Right lung (tissue), 5 donors: ENCODE results near the gene ZNF213. TPM values are rescaled to one million over a fixed set of nuclear protein-coding genes. Genes with fewer than 3 reads are reported as not detected.

ENCODE experiments used
- DNase-seq, 2 donors: peaks; one replicate each; pipeline ENCODE4 v3.0.0-alpha.2; 2013
- polyA plus RNA-seq, 5 donors: library from polyadenylated mRNA; unstranded; fragments of 120-200 nt; gene quantifications; one replicate each; pipeline versions ENCODE4 v1.2.1 to v1.2.3, GENCODE V29; 2013; ENCODE audit warnings: inconsistent platforms in 1 of 5, low replicate concordance in 1 of 5; ENCODE audit not compliant: insufficient read length in 5 of 5, insufficient read depth in 1 of 5

ZNF213 gene
- polyA plus RNA-seq, 5 donors: 10.5 to 18.5 (median 14.7) TPM

DNA sequence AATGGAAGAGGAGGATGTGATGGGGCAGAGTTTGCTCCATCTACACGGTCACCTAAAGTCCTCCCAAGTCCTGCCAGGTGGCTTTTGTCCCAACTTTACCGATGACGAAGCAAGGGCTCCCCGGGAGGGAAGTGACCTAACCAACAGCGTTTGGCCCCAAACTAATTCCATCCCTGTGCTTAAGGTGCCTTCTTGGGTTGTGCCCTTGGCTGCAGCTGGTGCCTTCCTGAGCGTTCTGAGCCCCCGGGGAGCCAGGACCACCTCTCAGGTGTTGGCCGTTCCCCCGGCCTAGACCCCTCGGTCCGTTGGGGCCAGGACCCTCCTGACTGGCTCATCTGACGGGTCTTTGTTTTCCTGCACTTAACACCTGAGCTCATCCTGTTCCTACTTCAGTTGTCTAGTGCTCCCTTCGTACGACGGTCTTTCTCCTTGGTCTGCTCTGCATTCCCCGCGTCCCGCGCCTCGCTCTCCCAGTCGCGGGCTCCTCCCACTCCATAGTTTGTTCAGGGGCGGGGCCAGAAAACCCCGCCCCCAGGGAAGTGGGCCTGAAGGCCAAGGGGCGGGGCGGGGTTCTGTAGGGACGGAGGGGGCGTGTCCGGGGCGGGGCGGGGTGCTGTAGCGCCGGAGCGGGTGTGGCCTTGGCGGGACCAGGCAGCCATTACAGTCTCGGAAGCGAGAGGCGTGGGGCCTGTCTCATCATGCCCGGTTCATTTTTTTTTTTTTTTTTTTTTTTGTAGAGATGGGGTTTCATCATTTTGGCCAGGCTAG lies 34.9 kb upstream of the ZNF213 start:
- DNase-seq: peak; percentile 76

DNA sequence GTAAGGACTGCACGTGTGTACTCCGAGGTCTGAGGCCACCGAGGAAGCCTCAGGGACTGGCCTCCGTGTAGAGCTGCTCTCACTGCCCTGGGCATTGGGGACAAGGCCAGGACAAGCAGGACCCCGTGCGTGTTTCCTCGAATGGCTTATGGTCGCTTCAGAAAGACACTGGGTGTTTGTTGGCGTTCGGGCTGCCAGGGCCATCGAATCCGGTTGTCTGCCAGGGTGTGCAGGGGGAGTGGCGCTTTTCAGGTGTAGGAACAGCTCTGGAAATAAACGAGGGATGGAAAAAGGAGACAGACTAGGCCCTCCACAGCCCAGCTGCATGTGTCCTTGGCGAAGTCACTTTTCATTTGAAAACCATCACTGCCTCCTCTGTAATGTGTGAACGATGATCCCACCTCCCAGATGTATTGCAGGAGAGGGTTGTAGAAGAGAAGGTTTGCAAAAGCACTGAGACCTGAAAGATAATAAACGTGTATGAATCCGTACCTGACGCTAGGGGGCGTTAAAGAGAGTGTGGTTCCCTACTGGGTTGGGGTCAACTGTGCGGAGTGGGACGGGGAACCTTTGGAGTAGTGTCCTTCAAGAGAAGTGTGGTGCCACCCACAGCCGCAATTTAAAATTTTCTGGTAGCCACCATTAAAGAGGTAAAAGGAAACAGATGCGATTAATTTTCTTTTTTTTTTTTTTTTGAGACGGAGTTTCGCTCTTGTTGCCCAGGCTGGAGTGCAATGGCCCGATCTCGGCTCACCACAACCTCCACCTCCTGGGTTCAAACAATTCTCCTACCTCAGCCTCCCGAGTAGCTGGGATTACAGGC lies 33.6 kb upstream of the ZNF213 start:
- no peak for DNase-seq

DNA sequence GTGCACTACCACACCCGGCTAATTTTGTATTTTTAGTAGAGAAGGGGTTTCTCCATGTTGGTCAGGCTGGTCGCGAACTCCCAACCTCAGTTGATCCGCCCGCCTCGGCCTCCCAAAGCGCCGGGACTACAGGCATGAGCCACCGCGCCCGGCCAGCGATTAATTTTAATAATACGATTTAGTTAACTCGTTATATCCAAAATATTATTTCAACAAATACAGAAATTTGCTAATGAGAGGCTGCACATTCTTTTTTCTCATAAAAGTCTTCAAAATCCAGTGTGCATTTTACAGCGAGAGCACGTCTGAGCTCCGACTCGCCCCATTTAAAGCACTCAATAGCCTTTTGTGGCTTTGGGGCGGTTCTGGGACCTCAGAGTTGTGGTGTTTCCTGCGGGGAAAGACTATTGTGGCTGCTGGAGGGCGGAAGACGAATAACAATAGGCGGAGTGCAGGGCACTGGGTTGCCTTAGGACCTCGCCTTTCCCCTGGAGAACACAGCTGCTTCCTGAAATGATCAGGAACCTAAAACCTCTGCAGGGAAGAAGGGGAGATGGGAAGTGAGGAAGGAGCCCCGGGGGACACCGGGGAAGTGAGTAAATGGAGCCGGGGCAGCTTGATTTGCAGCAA lies 32.9 kb upstream of the ZNF213 start:
- DNase-seq: no peak

DNA sequence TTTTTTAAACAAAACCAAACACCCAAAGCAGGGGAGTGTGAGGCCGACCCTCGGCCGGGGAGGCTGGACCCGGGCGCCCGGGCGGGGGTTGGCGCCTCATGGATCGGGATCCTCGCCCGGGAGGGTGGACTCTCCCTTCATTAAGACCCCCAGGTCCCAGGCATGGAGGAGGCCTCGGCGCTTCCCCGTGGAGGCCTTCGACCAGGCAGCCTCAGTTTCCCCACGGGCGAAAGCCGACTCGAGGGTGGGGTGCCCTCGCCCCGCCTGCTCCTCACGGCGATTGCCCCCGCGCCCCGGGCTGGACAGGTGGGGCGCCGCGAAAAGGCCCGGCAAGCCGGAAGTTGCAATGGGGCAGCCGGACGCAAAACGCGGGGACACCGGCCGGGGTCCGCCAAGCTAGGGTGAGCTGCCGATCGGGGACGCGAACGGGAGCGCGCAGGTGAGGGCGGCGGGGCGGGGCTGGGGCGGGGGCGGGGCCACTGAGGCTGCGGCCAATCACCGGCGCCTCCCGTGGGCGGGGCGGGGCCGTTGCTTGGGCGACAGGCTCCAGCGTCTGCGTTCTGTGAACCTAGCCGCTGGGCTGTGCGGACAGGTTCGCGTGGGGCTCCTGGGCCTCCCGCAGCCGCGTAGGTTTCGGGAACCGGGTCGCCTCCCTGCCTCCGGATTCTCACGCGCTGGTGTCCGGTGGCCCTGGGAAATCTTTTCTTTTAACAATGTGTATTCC lies 28.5 kb upstream of the ZNF213 start:
- peak; percentile 78 to 84 for DNase-seq

DNA sequence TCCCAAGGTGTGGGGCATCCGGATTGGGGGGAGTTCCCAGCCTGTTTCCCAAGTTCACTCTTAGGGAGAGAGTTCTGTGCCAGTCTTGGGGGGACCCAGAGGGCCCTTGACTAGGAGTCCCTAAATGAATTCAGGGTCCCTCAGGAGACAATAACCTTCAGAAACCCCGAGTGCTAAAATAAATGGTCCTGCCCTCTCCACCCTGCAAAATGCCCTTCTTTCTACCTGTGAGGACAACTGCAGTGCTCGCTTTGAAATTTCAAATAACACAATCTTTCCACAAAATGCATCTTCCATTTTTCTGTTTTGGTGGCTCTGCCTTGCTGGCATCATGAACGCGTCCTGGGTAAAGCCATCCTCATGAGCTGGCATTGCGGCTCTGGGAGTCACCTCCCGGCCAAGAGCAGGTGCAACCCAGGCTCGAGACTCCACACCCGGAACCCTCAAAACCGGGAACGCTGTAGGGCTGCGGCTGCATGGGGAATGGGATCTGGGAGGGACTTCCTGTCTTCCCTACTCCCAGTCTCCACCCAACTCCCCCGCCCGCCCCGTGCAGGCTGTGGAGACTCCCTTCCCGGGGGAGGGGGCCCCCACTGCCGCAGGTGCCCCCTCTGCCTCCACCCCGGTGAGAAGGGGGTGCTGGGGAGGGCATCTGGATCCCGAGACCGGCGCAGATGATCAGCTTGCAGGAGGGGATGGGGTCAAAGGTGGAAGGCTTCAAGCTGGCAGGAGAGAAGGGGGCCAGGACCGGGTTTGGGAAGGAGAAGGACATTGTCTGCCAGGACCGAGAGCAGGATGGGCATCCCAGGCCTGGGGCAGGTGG lies 22.6 kb upstream of the ZNF213 start, which contains the start of gene ZNF205:
Gene ZNF205 (plus strand): TSS at position 529 of the 823 bp plus-strand sequence. CDS start 845 bp downstream, outside the sequence.
- DNase-seq: no peak

DNA sequence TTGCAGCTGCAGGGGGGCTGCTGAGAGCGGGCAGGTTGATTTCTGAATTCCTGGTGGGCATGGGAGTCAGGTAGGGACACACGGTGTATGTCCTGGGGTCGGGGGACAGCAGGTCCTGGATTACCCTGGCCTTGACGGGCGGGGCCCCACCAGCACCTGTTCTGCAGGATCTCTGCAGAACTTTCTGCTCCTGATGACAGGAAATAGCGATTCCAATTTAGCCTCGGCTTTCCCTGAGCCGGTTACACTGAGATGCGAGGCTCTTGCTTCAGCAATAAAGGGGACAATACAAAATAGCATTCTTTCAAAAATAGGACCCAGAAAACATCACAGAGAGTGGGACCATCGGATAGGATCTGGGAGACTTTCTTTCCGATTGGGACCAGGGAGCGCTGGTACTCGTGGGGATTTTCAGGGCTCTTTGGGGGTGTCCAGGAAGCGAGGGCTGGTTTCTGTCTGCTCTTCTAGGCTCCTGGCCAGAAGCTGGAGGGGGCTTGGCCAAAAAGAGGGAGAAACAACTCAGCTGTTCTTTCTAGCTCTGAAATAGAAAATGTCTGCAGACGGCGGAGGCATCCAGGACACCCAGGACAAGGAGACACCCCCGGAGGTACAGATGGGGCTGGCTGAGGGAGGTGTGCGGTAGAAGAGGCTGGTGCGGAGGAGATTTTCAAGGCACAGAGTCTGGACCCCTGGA lies 21.8 kb upstream of the ZNF213 start:
- peak in 1 of 2 donors; percentile 73 for DNase-seq

DNA sequence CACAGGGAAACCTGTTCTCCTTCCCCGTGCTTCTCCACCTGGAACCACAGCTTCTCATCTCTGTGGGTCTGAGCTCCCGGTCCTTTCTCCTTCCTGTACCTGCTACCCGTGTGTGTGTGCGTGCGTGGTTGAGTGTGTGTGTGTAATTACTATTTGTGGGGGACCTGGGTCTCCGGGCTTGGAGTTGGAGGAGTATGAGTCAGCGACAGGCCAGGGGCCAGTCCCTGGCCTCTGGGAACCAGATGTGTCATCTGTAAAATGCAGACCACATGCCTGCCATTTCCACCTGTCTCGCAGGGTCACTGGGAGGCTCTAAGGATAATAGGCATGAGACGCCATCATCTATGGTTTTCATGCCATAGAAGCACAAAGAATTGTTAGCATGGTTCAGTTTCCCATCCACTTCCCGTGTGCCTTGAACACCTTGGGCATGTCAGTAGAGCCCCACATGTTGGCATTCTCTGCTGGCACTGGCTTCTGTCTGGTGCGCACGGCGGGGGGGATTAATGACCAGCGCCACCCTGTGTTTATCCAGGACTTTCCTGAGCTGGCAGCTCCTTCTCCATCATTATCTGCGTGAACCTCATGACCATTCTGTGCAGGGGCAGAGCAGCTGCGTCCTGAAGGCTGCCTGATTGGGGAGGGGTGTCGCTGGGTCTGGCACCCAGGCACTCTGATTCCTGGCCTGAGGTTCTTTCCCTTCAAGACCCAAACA lies 20.9 kb upstream of the ZNF213 start:
- DNase-seq: no peak

DNA sequence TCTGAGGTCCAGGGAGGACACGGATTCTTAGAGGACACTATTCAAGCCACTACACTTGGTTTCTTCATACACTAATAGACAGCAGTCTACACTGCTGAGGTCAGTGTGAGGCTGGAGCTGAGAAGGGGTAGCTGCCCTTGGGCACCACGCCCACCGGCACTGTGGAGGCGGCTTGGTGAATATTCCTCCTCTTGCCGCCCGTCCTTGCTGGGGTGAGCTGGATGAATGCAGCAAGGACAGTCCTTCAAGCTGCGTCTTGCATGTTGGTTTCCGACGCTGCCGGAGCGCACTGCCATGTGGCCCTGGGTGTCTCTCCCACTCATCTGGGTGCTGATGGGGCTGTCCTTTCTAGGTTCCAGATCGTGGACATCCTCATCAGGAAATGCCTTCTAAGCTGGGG lies 19.8 kb upstream of the ZNF213 start:
- no peak for DNase-seq

DNA sequence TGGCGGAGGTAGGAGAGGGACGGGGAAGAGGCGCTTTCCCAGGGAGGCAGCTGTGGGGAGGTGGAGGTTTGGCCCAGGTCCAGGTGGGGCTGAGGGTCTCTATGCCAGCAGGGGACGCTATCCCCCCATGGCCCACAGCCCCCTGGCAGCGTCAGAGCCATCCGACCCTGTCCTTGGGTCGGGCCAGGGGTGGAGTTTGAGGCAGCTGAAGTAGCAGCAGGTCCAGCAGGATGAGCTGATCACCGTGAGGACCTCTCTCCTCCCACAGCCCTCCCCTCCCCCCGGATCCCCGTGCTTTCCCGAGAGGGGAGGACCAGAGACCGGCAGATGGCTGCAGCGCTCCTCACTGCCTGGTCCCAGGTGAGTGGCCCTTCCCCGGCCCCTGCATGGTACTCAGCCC lies 19.3 kb upstream of the ZNF213 start:
- DNase-seq: no peak

DNA sequence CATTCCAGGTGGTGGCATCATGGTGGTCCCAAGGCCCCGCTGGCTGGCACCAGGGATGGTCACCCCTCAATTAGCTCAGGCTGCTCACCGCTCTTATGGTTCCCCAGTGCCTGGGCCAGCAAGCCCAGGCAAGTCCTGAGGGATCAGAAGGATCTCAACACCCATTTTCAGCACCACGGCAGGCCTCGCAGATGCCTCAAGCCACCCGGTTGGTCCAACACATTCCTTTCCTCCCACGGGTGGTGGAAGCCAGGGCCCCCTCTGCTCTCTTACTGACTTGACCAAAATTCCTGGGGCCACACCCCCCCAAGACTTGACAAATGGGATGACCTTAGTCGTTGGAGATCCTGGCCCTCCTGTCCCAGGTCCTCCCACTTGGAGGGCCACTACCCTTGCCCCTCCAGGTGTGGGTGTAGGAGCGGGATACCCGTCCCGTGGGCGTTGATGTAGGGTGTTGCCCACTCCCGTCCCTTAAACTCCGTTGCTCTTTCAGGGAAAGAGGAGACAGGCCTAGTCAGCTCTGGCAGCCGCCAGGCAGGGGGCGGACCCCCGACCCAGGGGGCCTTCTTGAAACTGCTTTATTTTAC lies 16.5 kb upstream of the ZNF213 start:
- DNase-seq: no peak

DNA sequence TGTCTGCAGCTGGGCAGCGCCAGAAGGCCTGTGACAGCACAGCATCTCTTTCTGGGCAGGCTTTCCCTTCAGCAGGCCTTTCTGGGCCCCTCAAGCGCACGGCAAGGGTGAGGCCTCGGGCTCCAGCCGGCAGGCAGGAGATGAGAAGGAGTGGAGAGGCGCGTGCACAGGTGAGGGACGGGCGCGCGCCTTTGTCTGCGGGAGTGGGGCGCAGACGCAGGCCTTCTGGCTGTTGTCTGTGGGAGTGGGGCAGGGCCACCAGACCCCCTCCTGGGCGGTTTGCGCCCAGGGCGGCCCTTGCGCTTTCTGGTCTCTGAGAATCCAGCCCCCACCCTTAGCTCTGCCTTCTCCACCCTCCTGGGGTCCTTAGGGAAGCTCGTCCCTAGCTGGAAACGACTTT lies 16.0 kb upstream of the ZNF213 start:
- no peak for DNase-seq

DNA sequence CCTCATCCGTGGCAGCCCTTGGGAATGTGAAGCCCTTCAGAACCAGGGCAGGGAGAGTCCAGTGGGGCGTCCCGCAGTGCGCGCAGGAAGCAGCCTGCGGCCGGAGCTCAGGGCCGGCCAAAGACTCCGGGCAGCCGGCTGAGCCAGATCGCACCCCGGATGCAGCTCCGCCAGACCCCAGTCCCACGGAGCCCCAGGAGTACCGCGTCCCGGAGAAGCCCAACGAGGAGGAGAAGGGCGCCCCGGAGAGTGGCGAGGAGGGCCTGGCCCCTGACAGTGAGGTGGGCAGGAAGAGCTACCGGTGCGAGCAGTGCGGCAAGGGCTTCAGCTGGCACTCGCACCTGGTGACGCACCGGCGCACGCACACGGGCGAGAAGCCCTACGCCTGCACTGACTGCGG lies 15.5 kb upstream of the ZNF213 start:
- DNase-seq: no peak

DNA sequence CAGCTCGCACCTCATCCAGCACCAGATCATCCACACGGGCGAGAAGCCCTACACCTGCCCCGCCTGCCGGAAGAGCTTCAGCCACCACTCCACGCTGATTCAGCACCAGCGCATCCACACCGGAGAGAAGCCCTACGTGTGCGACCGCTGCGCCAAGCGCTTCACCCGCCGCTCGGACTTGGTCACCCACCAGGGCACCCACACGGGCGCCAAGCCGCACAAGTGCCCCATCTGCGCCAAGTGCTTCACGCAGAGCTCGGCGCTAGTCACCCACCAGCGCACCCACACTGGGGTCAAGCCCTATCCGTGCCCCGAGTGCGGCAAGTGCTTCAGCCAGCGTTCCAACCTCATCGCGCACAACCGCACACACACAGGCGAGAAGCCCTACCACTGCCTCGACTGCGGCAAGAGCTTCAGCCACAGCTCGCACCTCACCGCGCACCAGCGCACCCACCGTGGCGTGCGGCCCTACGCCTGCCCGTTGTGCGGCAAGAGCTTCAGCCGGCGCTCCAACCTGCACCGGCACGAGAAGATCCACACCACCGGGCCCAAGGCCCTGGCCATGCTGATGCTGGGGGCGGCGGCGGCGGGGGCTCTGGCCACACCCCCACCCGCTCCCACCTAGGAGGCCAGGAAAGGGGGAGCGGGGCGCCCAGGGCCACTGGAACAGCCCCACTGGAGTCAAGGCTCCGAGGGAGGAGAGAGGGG lies 15.0 kb upstream of the ZNF213 start:
- no peak for DNase-seq

DNA sequence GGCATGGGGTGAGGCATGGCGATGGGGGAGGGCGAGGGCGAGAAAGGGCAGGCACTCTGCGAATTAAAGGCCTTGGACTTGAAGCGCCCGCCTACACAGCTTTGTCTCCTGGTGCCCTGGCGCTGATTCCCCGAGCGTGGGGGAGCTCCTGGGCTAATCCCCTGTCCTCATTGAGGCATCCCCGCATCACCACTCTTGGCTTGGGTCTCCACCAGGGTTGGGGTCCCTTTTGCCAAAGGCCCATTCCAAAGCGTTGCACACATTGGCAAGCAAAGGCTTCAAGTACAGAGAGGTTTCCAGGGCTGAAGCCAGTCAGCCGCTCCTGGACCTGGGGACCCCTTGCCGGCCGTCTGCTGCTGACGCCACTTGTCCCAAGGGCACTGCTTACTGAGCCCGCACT lies 14.4 kb upstream of the ZNF213 start:
- no peak for DNase-seq

DNA sequence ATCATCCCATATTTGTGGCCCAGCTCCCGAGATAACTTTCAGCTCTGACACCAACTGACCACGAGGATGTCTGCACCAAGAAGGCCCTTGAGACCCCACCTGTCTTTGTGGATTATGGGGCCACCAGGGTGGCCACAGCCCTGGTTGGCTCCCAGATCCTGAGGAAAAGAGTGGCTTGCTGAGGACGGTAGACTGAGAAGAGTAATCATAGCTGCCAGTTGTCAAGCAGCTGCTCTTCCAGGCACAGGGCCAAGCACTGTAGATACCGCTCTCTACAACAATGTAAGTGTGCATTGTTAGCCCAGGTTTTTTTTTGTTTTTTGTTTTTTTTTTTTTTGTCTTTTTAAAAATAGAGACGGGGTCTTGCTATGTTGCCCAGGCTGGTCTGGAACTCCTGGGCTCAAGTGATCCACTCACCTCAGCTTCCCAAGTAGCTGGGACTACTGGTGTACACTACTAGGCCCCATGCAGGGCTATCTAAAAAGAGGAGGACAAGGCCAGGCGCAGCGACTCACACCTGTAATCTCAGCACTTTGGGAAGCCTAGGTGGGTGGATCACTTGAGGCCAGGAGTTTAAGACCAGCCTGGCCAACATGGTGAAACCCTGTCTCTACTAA lies 12.9 kb upstream of the ZNF213 start:
- no peak for DNase-seq

DNA sequence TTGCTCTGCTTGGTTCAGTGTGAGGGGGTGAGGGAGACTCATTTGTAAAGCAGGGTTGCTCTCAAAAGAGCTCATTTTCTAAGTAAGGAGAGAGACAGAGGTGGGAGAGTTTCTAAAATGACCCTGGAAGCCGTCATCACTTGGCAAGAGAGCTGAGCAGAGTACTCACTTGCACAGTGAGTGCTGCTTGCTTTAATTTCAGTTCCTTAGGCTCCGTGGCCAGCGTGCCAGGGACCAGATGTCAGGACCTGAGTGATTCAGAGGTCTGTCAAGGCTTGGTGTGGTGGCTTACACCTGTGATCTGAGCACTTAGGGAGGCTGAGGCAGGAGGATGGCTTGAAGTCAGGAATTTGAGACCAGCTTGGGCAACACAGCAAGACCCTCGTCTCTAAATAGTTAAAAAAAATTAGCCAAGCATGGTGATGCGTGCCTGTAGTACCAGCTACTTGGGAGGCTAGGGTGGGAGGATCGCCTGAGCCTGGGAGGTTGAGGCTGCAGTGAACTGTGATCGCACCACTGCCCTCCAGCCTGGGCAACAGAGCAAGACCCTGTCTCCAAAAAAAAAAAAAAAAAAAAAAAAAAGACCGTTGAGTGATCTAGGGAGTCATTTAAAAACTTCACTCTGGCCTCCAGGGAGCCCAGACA lies 11.8 kb upstream of the ZNF213 start:
- no peak for DNase-seq
